Stimulated activated CD4-positive, alpha-beta T cell treated with anti-CD3 and anti-CD28 coated beads, Interleukin-1b, Interleukin-23, amount 100 ng/mL, for 4 hours (primary cell): ENCODE data around the gene GALNTL6.

Experiments used
- DNase-seq, 2 donors: peaks; one replicate each; pipeline ENCODE4 v3.0.0-alpha.2; 2020; ENCODE audit warnings: low read depth in 2 of 2

GALNTL6 gene

GRCh38 chr4:171993247-171993646, 180.0 kb downstream of the GALNTL6 start:
- no peak for DNase-seq

GRCh38 chr4:172007889-172008288, 194.7 kb downstream of the GALNTL6 start:
- no peak for DNase-seq

GRCh38 chr4:172009446-172010230, 196.4 kb downstream of the GALNTL6 start:
- no peak for DNase-seq

- DNase-seq: no peak
Measured at GRCh38 chr4:172011196-172011595, 198.0 kb downstream of the GALNTL6 start.

GRCh38 chr4:172018358-172018757, 205.2 kb downstream of the GALNTL6 start:
- DNase-seq: no peak

GRCh38 chr4:172035562-172035961, 222.4 kb downstream of the GALNTL6 start:
- no peak for DNase-seq

- no peak for DNase-seq
Measured at GRCh38 chr4:172040766-172041165, 227.6 kb downstream of the GALNTL6 start.

GRCh38 chr4:172042714-172043114, 229.5 kb downstream of the GALNTL6 start:
- DNase-seq: no peak

- no peak for DNase-seq
Measured at GRCh38 chr4:172045981-172046380, 232.8 kb downstream of the GALNTL6 start.

GRCh38 chr4:172048666-172049065, 235.5 kb downstream of the GALNTL6 start:
- DNase-seq: no peak

- DNase-seq: no peak
Measured at GRCh38 chr4:172050911-172051310, 237.7 kb downstream of the GALNTL6 start.

GRCh38 chr4:172055046-172055445, 241.8 kb downstream of the GALNTL6 start:
- no peak for DNase-seq

- DNase-seq: no peak
Measured at GRCh38 chr4:172055498-172055897, 242.3 kb downstream of the GALNTL6 start.

GRCh38 chr4:172061204-172061603, 248.0 kb downstream of the GALNTL6 start:
- no peak for DNase-seq

- DNase-seq: no peak
Measured at GRCh38 chr4:172068506-172068905, 255.3 kb downstream of the GALNTL6 start.

GRCh38 chr4:172073590-172073989, 260.4 kb downstream of the GALNTL6 start:
- DNase-seq: no peak

GRCh38 chr4:172083272-172083671, 270.1 kb downstream of the GALNTL6 start:
- DNase-seq: no peak

- no peak for DNase-seq
Measured at GRCh38 chr4:172088556-172088955, 275.4 kb downstream of the GALNTL6 start.

GRCh38 chr4:172095161-172095560, 282.0 kb downstream of the GALNTL6 start:
- DNase-seq: no peak

- DNase-seq: no peak
Measured at GRCh38 chr4:172096786-172097185, 283.6 kb downstream of the GALNTL6 start.

GRCh38 chr4:172099376-172099775, 286.2 kb downstream of the GALNTL6 start:
- no peak for DNase-seq

- no peak for DNase-seq
Measured at GRCh38 chr4:172103456-172103855, 290.3 kb downstream of the GALNTL6 start.

- no peak for DNase-seq
Measured at GRCh38 chr4:172104539-172104938, 291.3 kb downstream of the GALNTL6 start.

GRCh38 chr4:172105918-172106317, 292.7 kb downstream of the GALNTL6 start:
- no peak for DNase-seq
